Common myeloid progenitor, CD34-positive (primary cell): ENCODE results near the gene TPMT.

Experiments used
- CTCF ChIA-PET: fragments of 350-600 bp; sonication (Branson Sonifier 250); formaldehyde crosslinking; loops from one replicate; lab custom pipeline; 2021; ENCODE audit warnings: antibody characterized with exemption; lab: Charles Lee
- POLR2A ChIA-PET: fragments of 350-600 bp; sonication (Branson Sonifier 250); formaldehyde crosslinking; loops from one replicate; lab custom pipeline; 2021; ENCODE audit warnings: antibody characterized with exemption; lab: Charles Lee
- DNase-seq, 3 donors: peaks; one replicate each; pipeline versions ENCODE4 v3.0.0 to v3.0.0-alpha.2; 2013
- H3K27ac ChIP-seq, 2 experiments: 1 replicate in 1 of 2; 2 replicates in 1 of 2; pipeline ENCODE4 v1.7.0; 2013; ENCODE audit warnings: inconsistent platforms in 2 of 2, low read length in 2 of 2, mild to moderate bottlenecking in 2 of 2, low read depth in 1 of 2, moderate library complexity in 1 of 2; ENCODE audit not compliant: severe bottlenecking in 2 of 2, insufficient read depth in 1 of 2, poor library complexity in 1 of 2
- H3K27me3 ChIP-seq, 5 experiments: replicated peaks in 2 of 5; 1 replicate in 3 of 5; 2 replicates in 2 of 5; pipeline versions ENCODE4 v1.6.1 to v1.7.0; 2013; ENCODE audit warnings: low read length in 4 of 5, mild to moderate bottlenecking in 2 of 5, moderate library complexity in 2 of 5, inconsistent platforms in 1 of 5; ENCODE audit not compliant: insufficient read depth in 5 of 5, control insufficient read depth in 4 of 5
- H3K36me3 ChIP-seq, 4 experiments: 1 replicate in 2 of 4; 2 replicates in 2 of 4; pipeline versions ENCODE4 v1.6.1 to v1.7.0; 2013; ENCODE audit warnings: low read length in 3 of 4, control low read depth in 1 of 4, mild to moderate bottlenecking in 1 of 4; ENCODE audit not compliant: control insufficient read depth in 4 of 4, insufficient read depth in 4 of 4
- H3K4me1 ChIP-seq, 4 experiments: 1 replicate in 3 of 4; 2 replicates in 1 of 4; pipeline versions ENCODE4 v1.6.1 to v1.7.1; 2013; ENCODE audit warnings: low read length in 3 of 4, mild to moderate bottlenecking in 3 of 4, control low read depth in 1 of 4, inconsistent platforms in 1 of 4, moderate library complexity in 1 of 4; ENCODE audit not compliant: control insufficient read depth in 4 of 4, insufficient read depth in 4 of 4; ENCODE audit errors: control extremely low read depth in 1 of 4
- H3K4me3 ChIP-seq, 7 experiments: 1 replicate in 4 of 7; 2 replicates in 3 of 7; pipeline versions ENCODE4 v1.5.1 to v1.7.0; 2013; ENCODE audit warnings: mild to moderate bottlenecking in 7 of 7, low read length in 6 of 7, moderate library complexity in 6 of 7, inconsistent platforms in 2 of 7, low read depth in 2 of 7, control low read depth in 1 of 7; ENCODE audit not compliant: insufficient read depth in 4 of 7, control insufficient read depth in 1 of 7; ENCODE audit errors: extremely low read depth in 1 of 7
- H3K9me3 ChIP-seq, 5 experiments: 1 replicate in 4 of 5; 2 replicates in 1 of 5; pipeline versions ENCODE4 v1.6.1 to v1.7.1; 2013; ENCODE audit warnings: low read length in 4 of 5, mild to moderate bottlenecking in 2 of 5, inconsistent platforms in 1 of 5, low read depth in 1 of 5, moderate library complexity in 1 of 5; ENCODE audit not compliant: control insufficient read depth in 4 of 5, insufficient read depth in 2 of 5; ENCODE audit errors: control extremely low read depth in 1 of 5
- WGBS: methylation state at CpG from one replicate; pipeline ENCODE4 v1.1.5; 2013; ENCODE audit not compliant: insufficient coverage; 5-methylcytosine and 5-hydroxymethylcytosine counted together

TPMT gene

GRCh38 chr6:18122128-18123093, 32.5 kb downstream of the TPMT start, which contains the start of gene NHLRC1:
NHLRC1 (minus strand) TSS chr6:18122677; CDS start chr6:18122606, 71 bp downstream.
- Histone ChIP-seq H3K9me3 (no peaks in the 10 kb centered on the region), H3K4me1 (peaks cover 0 to 12% (median 7%) of the 10 kb centered on the region in 4 experiments), H3K27ac (no peak within 1 kb of the TSS), H3K27me3 (no peaks in the 10 kb centered on the region), H3K36me3 (no peaks in the 10 kb centered on the region), H3K4me3 (peak within 1 kb of the TSS in 6 of 7 experiments; percentile 10 to 79 (median 62))
- 10% methylated on average over 64 of the region's 82 CpGs for WGBS
- ChIA-PET POLR2A (interaction anchor here (0.6 kb wide), 1 partner anchor 304 kb away, joined by 3 read pairs; no protein-coding TSS in a partner anchor), CTCF (interaction anchor here (0.6 to 3.5 kb wide), 12 partner anchors 9 to 304 kb away, joined by 3 to 10 read pairs (median 4); partner anchors contain the start of gene KIF13A)
- DNase-seq, result peak; percentile 90 to 95 (median 94)

GRCh38 chr6:18121580-18122127, 33.2 kb downstream of the TPMT start:
- Histone ChIP-seq H3K36me3 (no peaks in the 10 kb centered on the region), H3K27me3 (no peaks in the 10 kb centered on the region), H3K4me3 (peak overlapping the region in 1 of 7 experiments; percentile 79), H3K4me1 (peaks cover 0 to 12% (median 7%) of the 10 kb centered on the region in 4 experiments), H3K27ac (no peak overlapping the region), H3K9me3 (no peaks in the 10 kb centered on the region)
- peak in 1 of 3 donors; percentile 9 for DNase-seq
- POLR2A ChIA-PET, result interaction anchor here (0.6 kb wide), 1 partner anchor 303 kb away, joined by 3 read pairs; no protein-coding TSS in a partner anchor
- CTCF ChIA-PET, result interaction anchor here (0.6 to 3.5 kb wide), 11 partner anchors 8 to 304 kb away, joined by 3 to 10 read pairs (median 4); partner anchors contain the start of gene KIF13A
- WGBS, result 82% methylated on average over 19 of the region's 19 CpGs

- whole genome bisulfite sequencing, result 100% methylated on average over 4 of the region's 5 CpGs
- no peak for DNase-seq
Measured at GRCh38 chr6:18119236-18119635, 35.6 kb downstream of the TPMT start.

GRCh38 chr6:18118330-18118729, 36.5 kb downstream of the TPMT start:
- POLR2A ChIA-PET, result no interaction called here
- Histone ChIP-seq H3K27me3 (no peaks in the 10 kb centered on the region), H3K27ac (no peak overlapping the region), H3K9me3 (no peaks in the 10 kb centered on the region), H3K36me3 (no peaks in the 10 kb centered on the region), H3K4me1 (peaks cover 0 to 12% (median 9%) of the 10 kb centered on the region in 4 experiments), H3K4me3 (no peak overlapping the region)
- CTCF ChIA-PET, result interaction anchor here (1.5 kb wide), 1 partner anchor 94 kb away, joined by 3 read pairs; no protein-coding TSS in a partner anchor
- DNase-seq, result no peak
- WGBS, result 97% methylated on average over 3 of the region's 3 CpGs

More at GRCh38 chr6:18119236-18119635, 35.6 kb downstream of the TPMT start:
- Histone ChIP-seq H3K36me3 (no peaks in the 10 kb centered on the region), H3K4me1 (peaks cover 0 to 12% (median 9%) of the 10 kb centered on the region in 4 experiments), H3K9me3 (no peaks in the 10 kb centered on the region), H3K27ac (no peak overlapping the region), H3K4me3 (no peak overlapping the region), H3K27me3 (no peaks in the 10 kb centered on the region)
- CTCF ChIA-PET, result interaction anchor here (0.6 to 1.5 kb wide), 2 partner anchors 95 to 237 kb away, joined by 3 read pairs; no protein-coding TSS in a partner anchor
- POLR2A ChIA-PET, result no interaction called here

GRCh38 chr6:18117136-18117535, 37.7 kb downstream of the TPMT start:
- Histone ChIP-seq H3K4me3 (no peak overlapping the region), H3K4me1 (peaks cover 0 to 6% (median 4%) of the 10 kb centered on the region in 4 experiments), H3K36me3 (no peaks in the 10 kb centered on the region), H3K27me3 (no peaks in the 10 kb centered on the region), H3K27ac (no peak overlapping the region), H3K9me3 (no peaks in the 10 kb centered on the region)
- ChIA-PET POLR2A (no interaction called here), CTCF (no interaction called here)
- WGBS, result 97% methylated on average over 5 of the region's 5 CpGs
- DNase-seq, result no peak

GRCh38 chr6:18115356-18115755, 39.5 kb downstream of the TPMT start:
- POLR2A ChIA-PET, result no interaction called here

More at GRCh38 chr6:18115356-18115755, 39.5 kb downstream of the TPMT start:
- DNase-seq, result peak in 2 of 3 donors; percentile 56 to 63
- no peak overlapping the region for H3K4me3 ChIP-seq
- peaks cover 0 to 4% (median 0%) of the 10 kb centered on the region in 4 experiments for H3K4me1 ChIP-seq
- CTCF ChIA-PET, result no interaction called here
- no peaks in the 10 kb centered on the region for H3K9me3 ChIP-seq
- H3K27ac ChIP-seq, result no peak overlapping the region
- H3K36me3 ChIP-seq, result no peaks in the 10 kb centered on the region
- WGBS, result 100% methylated on average over 1 of the region's 2 CpGs
- H3K27me3 ChIP-seq, result no peaks in the 10 kb centered on the region
